Gastrocnemius medialis (tissue), 4 donors: Measurements from ENCODE around the gene ZCCHC14.

ENCODE experiments used
- CTCF ChIP-seq, 5 experiments: fragments of 450-650 bp in 3 of 5; fragments of 200-600 bp in 2 of 5; sonication (generic) in 2 of 5; IDR thresholded peaks in 4 of 5; conservative IDR thresholded peaks in 1 of 5; 1 replicate in 4 of 5; 2 replicates in 1 of 5; pipeline ENCODE4 v1.5.1; 2016 to 2019; ENCODE audit warnings: antibody characterized with exemption in 5 of 5, mild to moderate bottlenecking in 3 of 5, moderate library complexity in 3 of 5
- POLR2A ChIP-seq, 2 donors: fragments of 450-650 bp; IDR thresholded peaks; one replicate each; pipeline ENCODE4 v1.6.1; 2017; ENCODE audit warnings: antibody characterized with exemption in 2 of 2, mild to moderate bottlenecking in 2 of 2, moderate library complexity in 2 of 2

GRCh38 chr16:87358250-87358649 is 134.6 kb downstream of the ZCCHC14 start:
- no peak for TF ChIP-seq CTCF (IDR thresholded peaks at IDR 0.05 in 4 of 5, conservative IDR thresholded peaks at IDR 0.05 in 1 of 5)
- TF ChIP-seq POLR2A (IDR thresholded peaks at IDR 0.05): no peak
